Stomach (tissue), 9 donors: ENCODE results near the gene ELN. TPM values are rescaled to one million over a fixed set of nuclear protein-coding genes. Genes with fewer than 3 reads are reported as not detected.

Experiments
- DNase-seq, 2 donors: peaks; one replicate each; pipeline versions ENCODE4 v3.0.0 to v3.0.0-alpha.2; 2013 to 2019
- H3K27ac ChIP-seq, 5 donors: fragments of 200-600 bp in 4 of 5; sonication (generic) in 4 of 5; one replicate each; pipeline ENCODE4 v1.5.1; 2013 to 2019; ENCODE audit warnings: mild to moderate bottlenecking in 1 of 5, moderate library complexity in 1 of 5
- H3K27me3 ChIP-seq, 3 donors: fragments of 200-600 bp; sonication (generic); one replicate each; pipeline ENCODE4 v1.5.1; 2017 to 2019; ENCODE audit warnings: mixed run types in 1 of 3
- H3K36me3 ChIP-seq, 4 donors: fragments of 200-600 bp; sonication (generic); 1 replicate in 3 of 4; 2 replicates in 1 of 4; pipeline ENCODE4 v1.5.1; 2016 to 2019
- H3K4me1 ChIP-seq, 4 donors: fragments of 200-600 bp; sonication (generic); one replicate each; pipeline ENCODE4 v1.5.1; 2016 to 2019
- H3K4me3 ChIP-seq, 4 donors: fragments of 200-600 bp; sonication (generic) in 3 of 4; one replicate each; pipeline ENCODE4 v1.5.1; 2016 to 2019; ENCODE audit warnings: mild to moderate bottlenecking in 1 of 4
- H3K9me3 ChIP-seq, 4 donors: fragments of 200-600 bp; sonication (generic); one replicate each; pipeline ENCODE4 v1.5.1; 2016 to 2019
- CTCF ChIP-seq, 7 experiments: fragments of 450-650 bp in 4 of 7; fragments of 200-600 bp in 3 of 7; sonication (generic) in 3 of 7; IDR thresholded peaks; one replicate each; pipeline ENCODE4 v1.5.1; 2016 to 2019; ENCODE audit warnings: antibody characterized with exemption in 7 of 7, control low read depth in 2 of 7, mild to moderate bottlenecking in 1 of 7
- EP300 ChIP-seq: sonication (generic); formaldehyde crosslinking; IDR thresholded peaks from one replicate; pipeline ENCODE4 v1.6.1; 2017; ENCODE audit warnings: antibody characterized with exemption
- POLR2A ChIP-seq, 4 donors: fragments of 450-650 bp; IDR thresholded peaks; one replicate each; pipeline ENCODE4 v1.6.1; 2016; ENCODE audit warnings: antibody characterized with exemption in 4 of 4, control low read depth in 2 of 4, mild to moderate bottlenecking in 1 of 4, moderate library complexity in 1 of 4
- POLR2AphosphoS5 ChIP-seq, 3 donors: sonication (generic); formaldehyde crosslinking; IDR thresholded peaks; one replicate each; pipeline ENCODE4 v1.6.1; 2016; ENCODE audit warnings: antibody characterized with exemption in 3 of 3
- WGBS, 5 donors: extraction: QIAGEN DNeasy Blood & Tissue Kit in 3 of 5; methylation state at CpG; one replicate each; pipeline versions ENCODE4 v1.1.5 to v1.1.7; 2013 to 2018; 5-methylcytosine and 5-hydroxymethylcytosine counted together
- intact Hi-C: fragments of 100-400 bp; cut with DNase I; formaldehyde crosslinking; loops from one replicate; pipeline ENCODE4 v1.15.1; 2023; ENCODE audit warnings: low total_unique reads
- polyA plus RNA-seq, 3 donors: library from polyadenylated mRNA; stranded (reverse); fragments of 200-250 nt; gene quantifications; one replicate each; pipeline ENCODE4 v1.2.3, GENCODE V29; 2013
- total RNA-seq, 5 donors: library from RNA; depleted of rRNA; stranded (reverse); fragments of >200 nt; gene quantifications; one replicate each; pipeline versions ENCODE4 v1.1.0 to v1.2.3, GENCODE V29; 2014 to 2016
- donor health status: healthy with polysubstance abuse.
- donor health status: Bipolar disorder and iron deficiency.
- donor health status: healthy.

Gene ELN
- total and polyA plus RNA-seq, 8 donors: 19.4 to 274 (median 66.5) TPM

DNA sequence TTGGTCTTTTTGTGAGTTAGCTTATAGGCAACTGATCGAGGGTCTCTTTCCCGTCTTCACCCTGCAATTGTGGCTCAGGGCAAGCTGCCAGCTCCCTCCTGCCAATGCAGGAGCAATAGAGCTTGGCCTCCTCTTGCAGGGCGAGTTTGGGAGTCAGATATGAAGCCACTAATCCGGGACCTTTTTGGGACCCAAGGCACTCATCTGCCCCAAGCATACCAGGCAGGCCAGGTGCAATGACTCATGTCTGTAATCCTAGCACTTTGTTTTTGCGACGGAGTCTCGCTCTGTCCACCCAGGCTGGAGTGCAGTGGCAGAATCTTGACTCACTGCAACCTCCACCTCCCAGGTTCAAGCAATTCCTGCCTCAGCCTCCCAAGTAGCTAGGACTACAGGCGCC, 76.7 kb downstream of the ELN start:
- TF ChIP-seq POLR2AphosphoS5 (IDR thresholded peaks at IDR 0.05) (no peak), EP300 (no peak), CTCF (IDR thresholded peaks at IDR 0.05) (no peak), POLR2A (IDR thresholded peaks at IDR 0.05) (no peak)
- no peaks in the 10 kb centered on the region for H3K9me3 ChIP-seq
- intact Hi-C loops: no loop called here
- DNase-seq: no peak
- no peaks in the 10 kb centered on the region for H3K27me3 ChIP-seq
- peaks cover 48 to 99% (median 91%) of the 10 kb centered on the region in 4 donors for H3K36me3 ChIP-seq
- no peaks in the 10 kb centered on the region for H3K4me1 ChIP-seq
- WGBS, 5 donors: 85 to 90% (median 89%) methylated on average over 8 of the region's 8 CpGs
- no peak overlapping the region for H3K4me3 ChIP-seq
- H3K27ac ChIP-seq: no peak overlapping the region

DNA sequence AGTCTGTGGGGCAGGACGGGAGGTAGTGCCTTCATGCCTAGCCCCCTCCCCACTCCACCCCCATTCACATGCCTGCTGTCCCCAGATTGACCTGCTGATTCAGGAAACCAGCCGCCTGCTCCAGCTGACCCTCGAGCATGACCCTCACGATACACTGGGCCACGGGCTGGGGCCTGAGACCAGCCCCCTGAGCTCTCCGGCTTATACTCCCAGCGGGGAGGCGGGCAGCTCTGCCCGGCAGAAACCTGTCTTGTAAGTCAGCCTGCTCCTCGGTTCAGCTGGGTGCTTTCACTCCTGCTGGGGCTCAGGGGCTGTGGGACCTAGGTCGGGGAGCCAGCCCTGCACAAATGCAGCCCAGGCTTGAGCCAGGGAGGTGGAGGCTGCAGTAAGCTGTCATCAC, 78.0 kb downstream of the ELN start:
- Histone ChIP-seq H3K36me3 (peaks cover 57 to 99% (median 93%) of the 10 kb centered on the region in 4 donors), H3K4me1 (no peaks in the 10 kb centered on the region), H3K27me3 (no peaks in the 10 kb centered on the region), H3K27ac (no peak overlapping the region), H3K9me3 (no peaks in the 10 kb centered on the region), H3K4me3 (no peak overlapping the region)
- intact Hi-C loops: no loop called here
- WGBS, 5 donors: 85 to 93% (median 92%) methylated on average over 10 to 11 of the region's 11 CpGs
- DNase-seq: no peak
- TF ChIP-seq EP300 (no peak), POLR2AphosphoS5 (IDR thresholded peaks at IDR 0.05) (no peak), CTCF (IDR thresholded peaks at IDR 0.05) (no peak), POLR2A (IDR thresholded peaks at IDR 0.05) (no peak)

GRCh38 chr7:74106846-74107245, 78.9 kb downstream of the ELN start:
- H3K4me1 ChIP-seq: no peaks in the 10 kb centered on the region
- no peaks in the 10 kb centered on the region for H3K9me3 ChIP-seq
- no peak overlapping the region for H3K4me3 ChIP-seq
- H3K27me3 ChIP-seq: no peaks in the 10 kb centered on the region
- H3K27ac ChIP-seq: no peak overlapping the region
- DNase-seq: no peak
- H3K36me3 ChIP-seq: peaks cover 65 to 100% (median 93%) of the 10 kb centered on the region in 4 donors
- 89 to 98% (median 96%) methylated on average over 2 to 18 of the region's 18 CpGs for WGBS, 5 donors
- intact Hi-C loops: no loop called here
- TF ChIP-seq POLR2AphosphoS5 (IDR thresholded peaks at IDR 0.05) (no peak), EP300 (no peak), CTCF (IDR thresholded peaks at IDR 0.05) (no peak), POLR2A (IDR thresholded peaks at IDR 0.05) (no peak)

- H3K4me3 ChIP-seq: no peak overlapping the region
- H3K9me3 ChIP-seq: no peaks in the 10 kb centered on the region
- intact Hi-C loops: no loop called here
- no peak overlapping the region for H3K27ac ChIP-seq
- 72 to 78% (median 77%) methylated on average over 17 of the region's 17 CpGs for WGBS, 5 donors
- DNase-seq: no peak
- no peaks in the 10 kb centered on the region for H3K27me3 ChIP-seq
- TF ChIP-seq CTCF (IDR thresholded peaks at IDR 0.05): no peak
- TF ChIP-seq POLR2A (IDR thresholded peaks at IDR 0.05): no peak
- no peak for TF ChIP-seq EP300
- no peak for TF ChIP-seq POLR2AphosphoS5 (IDR thresholded peaks at IDR 0.05)
- no peaks in the 10 kb centered on the region for H3K4me1 ChIP-seq
- H3K36me3 ChIP-seq: peaks cover 31 to 93% (median 80%) of the 10 kb centered on the region in 4 donors
Measured at GRCh38 chr7:74115326-74115725, 87.4 kb downstream of the ELN start.
